Right lobe of liver (tissue), 4 donors: ENCODE measurements around the gene ZBTB43.

Experiments used
- POLR2A ChIP-seq: fragments of 450-650 bp; IDR thresholded peaks from one replicate; pipeline ENCODE4 v1.6.1; 2017; ENCODE audit warnings: antibody characterized with exemption, mild to moderate bottlenecking
- TF ChIP-seq, protein P1 (sequence below), 4 donors: fragments of 200-600 bp in 3 of 4; fragments of 450-650 bp in 1 of 4; IDR thresholded peaks; one replicate each; pipeline versions ENCODE4 v1.5.1 to v1.8.0; 2016 to 2022; ENCODE audit warnings: antibody characterized with exemption in 4 of 4, mild to moderate bottlenecking in 2 of 4
- donor health status: DM: no; HTN: no; CAD: no.
- donor health status: DM: no; HTN: no; CAD: no.
- donor health status: DM: no; HTN: yes; CAD: no.

DNA sequence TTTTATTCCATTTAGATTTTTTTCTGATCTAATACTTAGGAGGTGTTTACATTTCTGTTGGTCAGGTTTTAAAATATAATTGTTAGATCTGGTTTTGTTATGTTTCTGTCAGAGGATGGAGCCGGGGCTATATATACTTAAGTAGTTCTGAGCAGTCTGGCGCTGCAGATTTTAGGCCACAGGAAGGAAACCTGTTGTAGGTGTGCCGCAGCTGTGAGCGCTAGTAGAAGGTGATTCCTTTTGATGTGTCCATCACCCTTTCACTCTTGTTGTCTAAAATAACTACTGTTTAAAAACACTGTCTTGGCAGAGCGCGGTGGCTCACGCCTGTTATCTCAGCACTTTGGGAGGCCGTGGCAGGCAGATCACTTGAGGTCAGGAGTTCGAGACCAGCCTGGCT is 72.6 kb downstream of the ZBTB43 start:
- no peak for TF ChIP-seq POLR2A
- TF ChIP-seq, protein P1, sequence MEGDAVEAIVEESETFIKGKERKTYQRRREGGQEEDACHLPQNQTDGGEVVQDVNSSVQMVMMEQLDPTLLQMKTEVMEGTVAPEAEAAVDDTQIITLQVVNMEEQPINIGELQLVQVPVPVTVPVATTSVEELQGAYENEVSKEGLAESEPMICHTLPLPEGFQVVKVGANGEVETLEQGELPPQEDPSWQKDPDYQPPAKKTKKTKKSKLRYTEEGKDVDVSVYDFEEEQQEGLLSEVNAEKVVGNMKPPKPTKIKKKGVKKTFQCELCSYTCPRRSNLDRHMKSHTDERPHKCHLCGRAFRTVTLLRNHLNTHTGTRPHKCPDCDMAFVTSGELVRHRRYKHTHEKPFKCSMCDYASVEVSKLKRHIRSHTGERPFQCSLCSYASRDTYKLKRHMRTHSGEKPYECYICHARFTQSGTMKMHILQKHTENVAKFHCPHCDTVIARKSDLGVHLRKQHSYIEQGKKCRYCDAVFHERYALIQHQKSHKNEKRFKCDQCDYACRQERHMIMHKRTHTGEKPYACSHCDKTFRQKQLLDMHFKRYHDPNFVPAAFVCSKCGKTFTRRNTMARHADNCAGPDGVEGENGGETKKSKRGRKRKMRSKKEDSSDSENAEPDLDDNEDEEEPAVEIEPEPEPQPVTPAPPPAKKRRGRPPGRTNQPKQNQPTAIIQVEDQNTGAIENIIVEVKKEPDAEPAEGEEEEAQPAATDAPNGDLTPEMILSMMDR (IDR thresholded peaks at IDR 0.05): no peak
